Lower leg skin (tissue), 4 donors: ENCODE measurements around the gene KCNJ4. TPM values are rescaled to one million over a fixed set of nuclear protein-coding genes. Genes with fewer than 3 reads are reported as not detected.

Experiments
- DNase-seq, 2 donors: peaks; one replicate each; pipeline ENCODE4 v3.0.0-alpha.2; 2019; ENCODE audit warnings: low spot score in 2 of 2
- H3K4me3 ChIP-seq: fragments of 200-600 bp; sonication (generic); 2 replicates; pipeline ENCODE4 v1.5.1; 2017; ENCODE audit warnings: mild to moderate bottlenecking, low read depth; ENCODE audit not compliant: poor library complexity, severe bottlenecking
- CTCF ChIP-seq, 3 donors: fragments of 450-650 bp; IDR thresholded peaks; one replicate each; pipeline ENCODE4 v1.5.1; 2016; ENCODE audit warnings: antibody characterized with exemption in 3 of 3, mild to moderate bottlenecking in 3 of 3, moderate library complexity in 2 of 3
- POLR2A ChIP-seq, 2 donors: fragments of 450-650 bp; IDR thresholded peaks; one replicate each; pipeline ENCODE4 v1.6.1; 2016 to 2017; ENCODE audit warnings: antibody characterized with exemption in 2 of 2, mild to moderate bottlenecking in 1 of 2, moderate library complexity in 1 of 2
- WGBS, 2 donors: methylation state at CpG; one replicate each; pipeline ENCODE4 v1.1.5; 2018; 5-methylcytosine and 5-hydroxymethylcytosine counted together
- intact Hi-C: fragments of 100-400 bp; cut with DNase I; formaldehyde crosslinking; loops from one replicate; pipeline ENCODE4 v1.15.0; 2023; ENCODE audit warnings: low total_unique reads
- total RNA-seq, 4 donors: library from RNA; depleted of rRNA; stranded (reverse); fragments of >200 nt; gene quantifications; one replicate each; pipeline ENCODE4 v1.1.0, GENCODE V29; 2016

KCNJ4 gene
- total RNA-seq, 4 donors from 2014 or later, result 0.29 to 1.4 (median 0.46) TPM; not detected in 1

GRCh38 chr22:38489142-38489541, 34.1 kb upstream of the KCNJ4 start:
- DNase-seq, result no peak
- no peak overlapping the region for H3K4me3 ChIP-seq
- no peak for TF ChIP-seq CTCF (IDR thresholded peaks at IDR 0.05)
- no peak for TF ChIP-seq POLR2A (IDR thresholded peaks at IDR 0.05)
- WGBS, 2 donors, result 93 to 94% methylated on average over 17 of the region's 17 CpGs
- intact Hi-C loops, result no loop called here

DNA sequence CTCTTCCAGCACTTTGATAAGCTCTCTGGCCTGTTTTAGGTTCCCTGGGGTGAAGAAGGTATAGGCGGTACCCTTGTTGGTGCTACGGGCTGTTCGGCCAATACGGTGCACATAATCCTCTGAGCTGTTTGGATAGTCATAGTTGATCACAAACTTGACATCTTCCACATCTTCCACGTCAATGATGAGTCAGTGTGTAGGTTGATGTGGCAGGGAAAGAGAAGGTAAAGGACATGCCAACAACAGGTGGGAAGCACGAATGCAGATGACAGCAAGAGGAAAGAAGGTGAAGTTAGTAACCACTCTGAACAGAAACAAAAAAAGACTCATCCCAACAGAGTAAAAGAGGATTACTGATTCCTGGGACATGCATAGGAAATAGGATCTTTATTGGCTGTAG, 32.9 kb upstream of the KCNJ4 start:
- 80 to 81% methylated on average over 6 of the region's 6 CpGs for WGBS, 2 donors

GRCh38 chr22:38485783-38486182, 30.8 kb upstream of the KCNJ4 start:
- intact Hi-C loops, result no loop called here
- DNase-seq, result no peak
- TF ChIP-seq POLR2A (IDR thresholded peaks at IDR 0.05), result no peak
- TF ChIP-seq CTCF (IDR thresholded peaks at IDR 0.05), result no peak
- 60 to 66% methylated on average over 5 of the region's 5 CpGs for WGBS, 2 donors
- H3K4me3 ChIP-seq, result no peak overlapping the region

More for the DNA sequence above, 32.9 kb upstream of the KCNJ4 start:
- TF ChIP-seq CTCF (IDR thresholded peaks at IDR 0.05), result no peak
- no peak for TF ChIP-seq POLR2A (IDR thresholded peaks at IDR 0.05)
- intact Hi-C loops, result no loop called here
- no peak overlapping the region for H3K4me3 ChIP-seq
- DNase-seq, result no peak

- H3K4me3 ChIP-seq, result no peak overlapping the region
- TF ChIP-seq CTCF (IDR thresholded peaks at IDR 0.05), result no peak
- no peak for TF ChIP-seq POLR2A (IDR thresholded peaks at IDR 0.05)
- no peak for DNase-seq
- intact Hi-C loops, result no loop called here
- WGBS, 2 donors, result 65 to 70% methylated on average over 1 of the region's 1 CpG
Observed at GRCh38 chr22:38484244-38484643, 29.2 kb upstream of the KCNJ4 start.

- intact Hi-C loops, result no loop called here
- H3K4me3 ChIP-seq, result no peak overlapping the region
- DNase-seq, result no peak
- TF ChIP-seq CTCF (IDR thresholded peaks at IDR 0.05) (no peak), POLR2A (IDR thresholded peaks at IDR 0.05) (no peak)
- 87% methylated on average over 6 of the region's 6 CpGs for WGBS, 2 donors
Observed at GRCh38 chr22:38482662-38483308, 27.8 kb upstream of the KCNJ4 start.

- no peak for DNase-seq
- H3K4me3 ChIP-seq, result no peak overlapping the region
- intact Hi-C loops, result no loop called here
- whole genome bisulfite sequencing, 2 donors, result 87 to 90% methylated on average over 8 of the region's 8 CpGs
- TF ChIP-seq POLR2A (IDR thresholded peaks at IDR 0.05) (no peak), CTCF (IDR thresholded peaks at IDR 0.05) (no peak)
Observed at GRCh38 chr22:38481871-38482332, 26.9 kb upstream of the KCNJ4 start.
